Body of pancreas (tissue), 4 donors: Measurements from ENCODE around the gene SERPINB11. TPM values are rescaled to one million over a fixed set of nuclear protein-coding genes. Genes with fewer than 3 reads are reported as not detected.

ENCODE experiments used
- ATAC-seq: fragments of 150-250 bp; one replicate; pipeline ENCODE4 v1.9.1; 2016
- DNase-seq, 4 donors: peaks; one replicate each; pipeline ENCODE4 v3.0.0-alpha.2; 2019
- H3K27ac ChIP-seq, 4 donors: fragments of 200-600 bp; sonication (generic); 1 replicate in 3 of 4; 2 replicates in 1 of 4; pipeline versions ENCODE4 v1.5.1 to v1.6.1; 2016 to 2019; ENCODE audit warnings: mild to moderate bottlenecking in 1 of 4, mixed read lengths in 1 of 4, moderate library complexity in 1 of 4
- H3K27me3 ChIP-seq, 2 donors: fragments of 200-600 bp; sonication (generic); one replicate each; pipeline ENCODE4 v1.6.0; 2016; ENCODE audit warnings: mild to moderate bottlenecking in 1 of 2
- H3K36me3 ChIP-seq, 2 donors: fragments of 200-600 bp; sonication (generic); replicated peaks in 1 of 2; 2 replicates each; pipeline ENCODE4 v1.5.1; 2016; ENCODE audit warnings: low read depth in 2 of 2; ENCODE audit not compliant: insufficient read depth in 1 of 2
- H3K4me1 ChIP-seq: fragments of 200-600 bp; sonication (generic); one replicate; pipeline ENCODE4 v1.6.0; 2016
- H3K4me3 ChIP-seq, 2 donors: fragments of 200-600 bp; sonication (generic); 1 replicate in 1 of 2; 2 replicates in 1 of 2; pipeline ENCODE4 v1.5.1; 2016 to 2019
- H3K9me3 ChIP-seq, 3 donors: fragments of 200-600 bp; sonication (generic); 1 replicate in 2 of 3; 2 replicates in 1 of 3; pipeline ENCODE4 v1.5.1; 2016
- POLR2A ChIP-seq, 3 donors: fragments of 450-650 bp; IDR thresholded peaks; one replicate each; pipeline ENCODE4 v1.6.1; 2016; ENCODE audit warnings: antibody characterized with exemption in 3 of 3, mild to moderate bottlenecking in 2 of 3
- WGBS, 2 donors: methylation state at CpG; one replicate each; pipeline ENCODE4 v1.1.5; 2017; 5-methylcytosine and 5-hydroxymethylcytosine counted together
- intact Hi-C: fragments of 100-400 bp; cut with DNase I; formaldehyde crosslinking; loops from one replicate; pipeline ENCODE4 v1.15.1; 2023
- total RNA-seq, 2 donors: library from RNA; depleted of rRNA; stranded (reverse); fragments of >200 nt; gene quantifications; one replicate each; pipeline ENCODE4 v1.1.0, GENCODE V29; 2016
- TF ChIP-seq, protein P1 (sequence below), 7 experiments: fragments of 450-650 bp in 4 of 7; fragments of 200-600 bp in 3 of 7; sonication (generic) in 3 of 7; IDR thresholded peaks; one replicate each; pipeline ENCODE4 v1.5.1; 2016 to 2019; ENCODE audit warnings: antibody characterized with exemption in 7 of 7

The SERPINB11 gene
- total RNA-seq, 2 donors from 2014 or later, result not detected

DNA sequence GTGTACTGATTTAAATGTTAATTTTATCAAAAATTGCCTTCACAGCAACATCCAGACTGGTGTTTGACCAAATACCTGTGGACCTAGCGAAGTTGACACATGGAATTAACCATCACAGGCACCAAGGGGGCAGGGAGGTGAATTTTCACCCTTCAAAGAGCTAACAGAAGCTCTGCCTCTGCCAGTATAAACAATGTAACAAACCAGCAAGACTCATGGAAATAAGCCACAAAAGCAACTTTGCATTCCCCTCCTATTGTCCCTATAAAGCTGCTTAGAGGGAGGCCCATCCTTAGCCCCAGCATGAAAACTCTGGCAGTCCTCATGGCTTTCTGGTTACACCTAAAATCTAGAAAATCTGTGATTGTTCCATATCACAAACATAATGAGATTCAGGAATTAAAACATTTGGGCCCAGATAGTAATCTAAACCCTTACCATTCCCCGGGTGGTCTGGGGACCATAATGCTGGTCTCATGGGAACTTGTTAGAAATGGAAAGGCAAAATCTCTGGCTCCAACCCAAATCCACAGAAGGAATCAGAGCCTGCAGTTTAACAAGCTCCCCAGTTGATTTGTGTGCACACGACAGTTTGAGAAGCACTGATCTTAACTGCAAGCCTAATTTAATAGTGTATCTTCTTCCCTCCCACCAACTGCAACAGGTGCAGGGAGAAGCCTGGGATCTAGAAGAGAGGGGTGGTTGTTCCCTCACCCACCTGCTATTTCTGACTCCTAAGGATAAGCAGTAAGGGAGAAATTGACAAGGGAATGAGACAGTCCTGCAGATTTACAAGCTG is 23.1 kb downstream of the SERPINB11 start:
- Histone ChIP-seq H3K27me3 (no peaks in the 10 kb centered on the region), H3K4me3 (no peak overlapping the region), H3K27ac (no peak overlapping the region), H3K36me3 (no peaks in the 10 kb centered on the region), H3K9me3 (no peaks in the 10 kb centered on the region), H3K4me1 (no peaks in the 10 kb centered on the region)
- 14 to 33% methylated on average over 2 to 3 of the region's 3 CpGs for WGBS, 2 donors
- intact Hi-C loops, result no loop called here
- ATAC-seq (no peak), DNase-seq (no peak)
- no peak for TF ChIP-seq POLR2A (IDR thresholded peaks at IDR 0.05)
- TF ChIP-seq, protein P1, sequence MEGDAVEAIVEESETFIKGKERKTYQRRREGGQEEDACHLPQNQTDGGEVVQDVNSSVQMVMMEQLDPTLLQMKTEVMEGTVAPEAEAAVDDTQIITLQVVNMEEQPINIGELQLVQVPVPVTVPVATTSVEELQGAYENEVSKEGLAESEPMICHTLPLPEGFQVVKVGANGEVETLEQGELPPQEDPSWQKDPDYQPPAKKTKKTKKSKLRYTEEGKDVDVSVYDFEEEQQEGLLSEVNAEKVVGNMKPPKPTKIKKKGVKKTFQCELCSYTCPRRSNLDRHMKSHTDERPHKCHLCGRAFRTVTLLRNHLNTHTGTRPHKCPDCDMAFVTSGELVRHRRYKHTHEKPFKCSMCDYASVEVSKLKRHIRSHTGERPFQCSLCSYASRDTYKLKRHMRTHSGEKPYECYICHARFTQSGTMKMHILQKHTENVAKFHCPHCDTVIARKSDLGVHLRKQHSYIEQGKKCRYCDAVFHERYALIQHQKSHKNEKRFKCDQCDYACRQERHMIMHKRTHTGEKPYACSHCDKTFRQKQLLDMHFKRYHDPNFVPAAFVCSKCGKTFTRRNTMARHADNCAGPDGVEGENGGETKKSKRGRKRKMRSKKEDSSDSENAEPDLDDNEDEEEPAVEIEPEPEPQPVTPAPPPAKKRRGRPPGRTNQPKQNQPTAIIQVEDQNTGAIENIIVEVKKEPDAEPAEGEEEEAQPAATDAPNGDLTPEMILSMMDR (IDR thresholded peaks at IDR 0.05), result no peak

DNA sequence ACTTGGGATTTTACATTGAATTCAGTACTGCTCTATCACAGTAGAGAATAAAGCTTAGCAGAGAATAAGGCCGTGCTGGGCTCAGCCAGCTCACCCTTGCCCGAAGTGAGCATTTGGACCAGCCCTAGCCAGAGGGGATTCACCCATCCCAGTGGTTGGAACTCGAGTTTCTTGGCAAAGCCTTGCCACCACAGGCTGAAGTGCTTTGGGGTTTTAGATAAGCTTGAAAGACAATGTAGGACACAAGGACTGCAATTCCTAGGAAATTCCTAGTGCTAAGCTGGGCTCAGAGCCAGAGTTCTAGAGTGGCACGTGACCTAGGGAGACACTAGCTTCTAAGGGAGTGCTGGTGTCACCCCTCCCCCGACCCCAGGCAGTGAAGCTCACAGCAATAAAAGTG is 28.0 kb downstream of the SERPINB11 start:
- TF ChIP-seq, protein P1 (IDR thresholded peaks at IDR 0.05), result no peak
- TF ChIP-seq POLR2A (IDR thresholded peaks at IDR 0.05), result no peak
- no peaks in the 10 kb centered on the region for H3K4me1 ChIP-seq
- no peaks in the 10 kb centered on the region for H3K27me3 ChIP-seq
- 57 to 79% methylated on average over 5 of the region's 5 CpGs for WGBS, 2 donors
- no peak overlapping the region for H3K27ac ChIP-seq
- ATAC-seq, result no peak
- no peak overlapping the region for H3K4me3 ChIP-seq
- no peaks in the 10 kb centered on the region for H3K9me3 ChIP-seq
- DNase-seq, result no peak
- H3K36me3 ChIP-seq, result no peaks in the 10 kb centered on the region
- intact Hi-C loops, result no loop called here

DNA sequence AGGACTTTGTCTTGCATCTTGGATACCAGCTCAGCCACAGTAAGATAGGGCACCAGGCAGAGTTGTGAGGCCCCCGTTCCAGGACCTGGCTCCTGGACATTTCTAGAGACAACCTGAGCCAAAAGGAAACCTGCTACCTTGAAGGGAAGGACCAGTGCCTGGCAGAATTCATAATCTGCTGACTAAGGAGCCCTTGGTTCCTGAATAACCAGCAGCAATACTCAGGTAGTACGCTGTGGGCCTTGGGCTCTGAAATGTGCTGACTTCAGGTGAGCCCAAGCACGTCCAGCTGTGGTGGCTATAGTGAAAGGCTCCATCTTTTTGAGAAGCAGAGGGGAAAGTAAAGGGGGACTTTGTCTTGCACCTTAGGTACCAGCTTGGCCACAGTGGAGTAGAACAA is 28.5 kb downstream of the SERPINB11 start:
- intact Hi-C loops, result no loop called here
- ATAC-seq (no peak), DNase-seq (no peak)
- Histone ChIP-seq H3K4me1 (no peaks in the 10 kb centered on the region), H3K9me3 (no peaks in the 10 kb centered on the region), H3K27ac (no peak overlapping the region), H3K27me3 (no peaks in the 10 kb centered on the region), H3K4me3 (no peak overlapping the region), H3K36me3 (no peaks in the 10 kb centered on the region)
- TF ChIP-seq POLR2A (IDR thresholded peaks at IDR 0.05), result no peak
- TF ChIP-seq, protein P1 (IDR thresholded peaks at IDR 0.05), result no peak
- 51 to 73% methylated on average over 3 of the region's 3 CpGs for WGBS, 2 donors

DNA sequence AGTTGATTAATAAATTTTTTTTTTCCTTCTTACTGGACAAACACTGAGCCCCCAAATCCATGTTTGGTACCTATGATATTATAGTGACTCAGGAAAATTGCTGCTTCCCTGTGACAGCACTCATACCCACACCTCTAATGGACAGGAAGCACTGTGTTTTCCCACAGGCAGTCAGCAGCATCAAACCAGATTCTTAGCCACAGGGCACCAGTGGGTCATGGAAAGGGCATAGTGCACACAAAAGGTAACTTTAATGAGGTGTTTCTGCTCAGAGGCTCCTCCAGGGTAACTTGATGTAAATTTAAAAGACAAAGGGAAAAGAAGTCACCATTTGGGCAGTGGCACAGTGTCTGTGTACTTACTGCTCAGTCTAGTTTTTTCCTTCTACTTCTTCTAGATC is 34.1 kb downstream of the SERPINB11 start:
- H3K27ac ChIP-seq, result no peak overlapping the region
- no peak for ATAC-seq
- no peaks in the 10 kb centered on the region for H3K27me3 ChIP-seq
- TF ChIP-seq POLR2A (IDR thresholded peaks at IDR 0.05), result no peak
- TF ChIP-seq, protein P1 (IDR thresholded peaks at IDR 0.05), result no peak
- no peaks in the 10 kb centered on the region for H3K9me3 ChIP-seq
- no peak overlapping the region for H3K4me3 ChIP-seq
- H3K4me1 ChIP-seq, result no peaks in the 10 kb centered on the region
- no peaks in the 10 kb centered on the region for H3K36me3 ChIP-seq
- no peak for DNase-seq
- intact Hi-C loops, result no loop called here

DNA sequence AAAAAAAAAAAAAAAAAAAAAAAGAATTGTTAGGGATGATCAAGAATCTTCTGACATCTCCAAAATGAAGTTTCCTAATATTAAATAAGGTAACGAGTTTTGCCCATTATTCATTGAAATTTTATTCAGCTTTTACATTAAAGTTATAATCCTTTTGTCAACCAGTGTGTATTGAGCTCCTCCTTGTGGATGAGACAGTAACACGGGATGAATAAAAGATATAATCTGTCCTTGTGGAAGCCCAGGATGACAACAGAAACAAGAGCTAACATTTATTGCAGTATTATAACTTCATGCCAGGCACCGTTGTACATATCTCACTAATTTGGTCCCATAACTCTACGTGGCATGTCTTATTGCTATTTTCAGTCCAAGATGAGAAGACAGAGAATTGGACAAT is 39.0 kb downstream of the SERPINB11 start:
- Histone ChIP-seq H3K9me3 (no peaks in the 10 kb centered on the region), H3K36me3 (no peaks in the 10 kb centered on the region), H3K27ac (no peak overlapping the region), H3K27me3 (no peaks in the 10 kb centered on the region), H3K4me1 (no peaks in the 10 kb centered on the region), H3K4me3 (no peak overlapping the region)
- 31 to 39% methylated on average over 4 of the region's 4 CpGs for WGBS, 2 donors
- ATAC-seq (no peak), DNase-seq (no peak)
- no peak for TF ChIP-seq POLR2A (IDR thresholded peaks at IDR 0.05)
- TF ChIP-seq, protein P1 (IDR thresholded peaks at IDR 0.05), result peak in 1 of 7 experiments; percentile 9
- intact Hi-C loops, result no loop called here
